ENCODE results near the gene AFAP1.

The AFAP1 gene

GRCh38 chr4:7938266-7938608 lies 1.4 kb downstream of the AFAP1 start:
- DNase-seq (ENCODE audit: low read depth), result no peak
- TF ChIP-seq, protein P1, sequence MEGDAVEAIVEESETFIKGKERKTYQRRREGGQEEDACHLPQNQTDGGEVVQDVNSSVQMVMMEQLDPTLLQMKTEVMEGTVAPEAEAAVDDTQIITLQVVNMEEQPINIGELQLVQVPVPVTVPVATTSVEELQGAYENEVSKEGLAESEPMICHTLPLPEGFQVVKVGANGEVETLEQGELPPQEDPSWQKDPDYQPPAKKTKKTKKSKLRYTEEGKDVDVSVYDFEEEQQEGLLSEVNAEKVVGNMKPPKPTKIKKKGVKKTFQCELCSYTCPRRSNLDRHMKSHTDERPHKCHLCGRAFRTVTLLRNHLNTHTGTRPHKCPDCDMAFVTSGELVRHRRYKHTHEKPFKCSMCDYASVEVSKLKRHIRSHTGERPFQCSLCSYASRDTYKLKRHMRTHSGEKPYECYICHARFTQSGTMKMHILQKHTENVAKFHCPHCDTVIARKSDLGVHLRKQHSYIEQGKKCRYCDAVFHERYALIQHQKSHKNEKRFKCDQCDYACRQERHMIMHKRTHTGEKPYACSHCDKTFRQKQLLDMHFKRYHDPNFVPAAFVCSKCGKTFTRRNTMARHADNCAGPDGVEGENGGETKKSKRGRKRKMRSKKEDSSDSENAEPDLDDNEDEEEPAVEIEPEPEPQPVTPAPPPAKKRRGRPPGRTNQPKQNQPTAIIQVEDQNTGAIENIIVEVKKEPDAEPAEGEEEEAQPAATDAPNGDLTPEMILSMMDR (conservative IDR thresholded peaks at IDR 0.05; ENCODE audit: low read depth, low read length), result no peak
- peak overlapping the region; percentile 88 for H3K4me3 ChIP-seq (ENCODE audit: low read length)

DNA sequence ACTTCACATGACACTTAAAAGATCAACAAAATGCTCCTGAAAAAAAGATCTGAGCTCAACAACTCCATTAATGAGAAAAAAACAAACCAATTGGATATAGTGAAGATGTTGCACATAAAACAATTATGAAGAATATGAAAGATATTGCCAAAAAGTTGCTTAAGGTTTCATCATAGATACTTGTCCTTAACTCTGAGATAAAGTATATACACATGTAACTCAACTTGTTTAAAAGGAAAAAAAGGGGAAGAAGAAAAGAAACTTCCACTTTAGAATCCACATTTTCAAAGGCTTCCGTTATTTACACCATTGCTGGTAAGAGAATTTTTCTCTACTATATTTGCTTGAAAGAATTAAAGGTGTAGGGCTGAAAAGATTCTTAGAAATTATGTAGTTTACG lies 2.7 kb downstream of the AFAP1 start:
- TF ChIP-seq, protein P1 (conservative IDR thresholded peaks at IDR 0.05; ENCODE audit: low read depth, low read length), result no peak
- H3K4me3 ChIP-seq (ENCODE audit: low read length), result peak overlapping the region; percentile 88

DNA sequence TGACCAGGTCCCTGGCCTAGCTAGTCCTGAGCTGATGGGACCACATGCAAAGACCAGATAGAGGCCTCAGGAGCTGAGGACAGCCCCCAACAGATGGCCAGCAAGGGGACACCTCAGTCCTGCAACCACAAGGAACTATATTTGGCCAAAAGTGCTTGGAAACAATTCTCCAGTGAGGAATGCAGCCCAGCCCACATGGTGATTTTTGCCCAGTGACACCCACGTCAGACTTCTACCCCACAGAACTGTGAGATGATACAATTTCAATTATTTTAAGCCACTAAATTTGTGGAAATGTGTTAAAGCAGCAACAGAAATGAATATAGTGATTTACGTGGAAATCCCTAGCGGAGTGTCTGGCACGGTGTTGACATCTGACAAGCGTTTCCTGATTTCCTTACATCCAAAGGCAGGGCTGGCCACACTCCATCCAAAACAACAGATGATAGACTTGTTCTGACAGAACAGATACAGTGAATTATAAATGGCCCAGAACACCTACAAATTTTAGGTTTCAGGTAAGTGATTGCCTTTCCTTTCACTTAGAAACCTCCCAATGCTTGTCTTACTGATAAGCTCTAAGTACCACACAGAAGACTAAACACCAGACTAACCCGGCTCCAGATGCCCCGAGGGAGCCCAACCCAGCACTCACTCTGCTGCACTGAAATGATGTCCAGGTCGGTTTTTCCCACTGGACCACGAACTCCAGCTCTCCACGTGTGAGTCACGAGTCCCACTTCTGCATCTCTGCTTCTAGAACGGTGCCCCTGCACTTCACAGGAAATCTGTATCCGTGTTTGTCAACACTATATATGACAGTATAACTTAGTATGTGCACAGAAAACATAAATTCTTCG lies 5.8 kb downstream of the AFAP1 start:
- TF ChIP-seq, protein P1 (conservative IDR thresholded peaks at IDR 0.05; ENCODE audit: low read depth, low read length), result no peak
- DNase-seq (ENCODE audit: low read depth), result no peak
- no peak overlapping the region for H3K4me3 ChIP-seq (ENCODE audit: low read length)

More for the DNA sequence above, 2.7 kb downstream of the AFAP1 start:
- DNase-seq (ENCODE audit: low read depth), result no peak

GRCh38 chr4:7932287-7932686 lies 7.4 kb downstream of the AFAP1 start:
- no peak overlapping the region for H3K4me3 ChIP-seq (ENCODE audit: low read length)
- TF ChIP-seq, protein P1 (conservative IDR thresholded peaks at IDR 0.05; ENCODE audit: low read depth, low read length), result no peak
- DNase-seq (ENCODE audit: low read depth), result no peak

GRCh38 chr4:7929118-7929951 lies 10.3 kb downstream of the AFAP1 start:
- TF ChIP-seq, protein P1 (conservative IDR thresholded peaks at IDR 0.05; ENCODE audit: low read depth, low read length), result peak; percentile 4
- DNase-seq (ENCODE audit: low read depth), result no peak

GRCh38 chr4:7928711-7929110 lies 10.9 kb downstream of the AFAP1 start:
- no peak overlapping the region for H3K4me3 ChIP-seq (ENCODE audit: low read length)
- no peak for DNase-seq (ENCODE audit: low read depth)
- TF ChIP-seq, protein P1 (conservative IDR thresholded peaks at IDR 0.05; ENCODE audit: low read depth, low read length), result no peak

More at GRCh38 chr4:7929118-7929951, 10.3 kb downstream of the AFAP1 start:
- no peak overlapping the region for H3K4me3 ChIP-seq (ENCODE audit: low read length)

All from retinal pigment epithelial cell (primary cell).